HTR-8/SVneo (cell line): ENCODE results near the gene OR5T1.

ENCODE experiments used
- DNase-seq: peaks from one replicate; pipeline ENCODE4 v3.0.0; 2011; ENCODE audit warnings: low spot score, mixed read lengths; ENCODE audit not compliant: insufficient read length
- FAIRE-seq: peaks from 2 replicates; lab custom pipeline; 2011; peaks lifted over from hg19 to GRCh38; lab: Jason Lieb, UNC

Gene OR5T1

GRCh38 chr11:56273854-56274253, at the start of gene OR5T1:
Gene OR5T1, plus strand, starts transcription at chr11:56274154. Its CDS starts 1,485 bp downstream, at chr11:56275639.
- FAIRE-seq: no peak

GRCh38 chr11:56234155-56234554, 39.8 kb upstream of the OR5T1 start, which contains the start of gene OR5T2:
Gene OR5T2, minus strand, starts transcription at chr11:56234255. Its CDS starts 1,193 bp downstream, at chr11:56233062.
- no peak for FAIRE-seq

More at GRCh38 chr11:56273854-56274253, at the start of gene OR5T1:
- DNase-seq: no peak

GRCh38 chr11:56251954-56252353, 22.0 kb upstream of the OR5T1 start, which contains the start of gene OR5T3:
Gene OR5T3, plus strand, starts transcription at chr11:56252254. Its CDS starts 0 bp downstream, at chr11:56252254.
- DNase-seq (no peak), FAIRE-seq (no peak)

More at GRCh38 chr11:56234155-56234554, 39.8 kb upstream of the OR5T1 start, which contains the start of gene OR5T2:
- no peak for DNase-seq

- DNase-seq (no peak), FAIRE-seq (no peak)
Observed at GRCh38 chr11:56271092-56271491, 2.9 kb upstream of the OR5T1 start.

DNA sequence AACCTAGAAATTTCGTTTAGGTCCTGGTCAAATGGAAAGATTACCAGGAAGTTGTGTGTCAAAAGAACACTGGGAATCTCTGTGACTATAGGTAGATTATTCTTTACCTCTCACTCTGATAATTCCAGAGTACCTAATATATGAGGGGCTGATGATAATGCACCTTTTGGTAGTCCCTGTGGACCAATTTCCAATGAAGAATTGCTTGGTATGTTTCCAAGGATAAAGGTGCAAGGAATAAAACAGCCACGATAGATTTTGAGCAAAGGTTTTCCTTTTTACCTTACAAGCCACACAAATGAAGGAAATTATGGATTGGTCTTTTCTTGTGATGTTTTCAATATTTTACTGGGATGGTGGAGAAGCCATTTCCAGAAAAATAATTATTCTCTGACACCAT, 18.2 kb downstream of the OR5T1 start, which contains the start of gene OR8H1:
OR8H1 (minus strand) TSS at position 101 of the 400 bp plus-strand sequence. CDS start 1,192 bp downstream, outside the sequence.
- no peak for FAIRE-seq
- no peak for DNase-seq

GRCh38 chr11:56296898-56297297, 22.9 kb downstream of the OR5T1 start:
- DNase-seq: no peak
- FAIRE-seq: no peak

DNA sequence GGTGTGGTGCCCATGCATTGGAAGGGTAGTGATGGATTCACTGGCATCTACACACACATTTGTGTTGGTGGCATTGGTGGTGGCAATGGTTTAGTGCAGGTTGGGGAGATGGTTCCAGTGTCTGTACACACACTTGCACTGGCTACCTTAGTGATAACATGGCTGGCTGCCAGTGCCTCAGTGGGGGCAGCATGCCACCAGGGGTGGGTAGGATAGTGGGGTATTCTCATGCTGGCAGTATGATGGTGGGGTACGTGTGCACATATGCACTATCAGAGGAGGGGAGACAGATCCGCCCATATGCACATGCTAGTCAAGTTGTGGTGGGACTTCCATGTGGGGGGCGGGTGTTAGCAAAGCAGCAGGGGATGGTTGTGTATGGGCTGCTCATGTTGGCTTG, 33.9 kb downstream of the OR5T1 start:
- DNase-seq (no peak), FAIRE-seq (no peak)

DNA sequence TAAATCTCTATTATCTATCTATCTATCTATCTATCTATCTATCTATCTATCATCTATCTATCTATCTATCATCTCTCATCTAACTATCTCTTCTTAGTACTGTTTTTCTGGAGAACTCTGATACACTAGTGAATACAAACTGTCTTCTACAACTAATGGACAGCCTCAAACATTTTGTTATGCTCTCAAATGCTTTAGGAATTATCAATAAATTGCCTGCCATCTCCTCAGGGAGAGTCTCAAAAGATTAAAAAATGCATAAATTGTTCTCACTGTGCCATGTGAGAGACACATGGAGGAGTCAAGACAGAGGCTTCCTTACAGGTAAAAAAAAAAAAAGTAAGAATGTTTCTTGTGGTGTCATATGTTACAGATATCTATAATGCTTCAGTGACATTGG, 40.9 kb downstream of the OR5T1 start, which contains the start of gene OR8K3:
OR8K3 (plus strand) TSS at position 301 of the 400 bp plus-strand sequence. CDS start 3,163 bp downstream, outside the sequence.
- no peak for DNase-seq

More for the DNA sequence above, 40.9 kb downstream of the OR5T1 start, which contains the start of gene OR8K3:
- no peak for FAIRE-seq
